ENCODE data around the gene SRP68.

The SRP68 gene

DNA sequence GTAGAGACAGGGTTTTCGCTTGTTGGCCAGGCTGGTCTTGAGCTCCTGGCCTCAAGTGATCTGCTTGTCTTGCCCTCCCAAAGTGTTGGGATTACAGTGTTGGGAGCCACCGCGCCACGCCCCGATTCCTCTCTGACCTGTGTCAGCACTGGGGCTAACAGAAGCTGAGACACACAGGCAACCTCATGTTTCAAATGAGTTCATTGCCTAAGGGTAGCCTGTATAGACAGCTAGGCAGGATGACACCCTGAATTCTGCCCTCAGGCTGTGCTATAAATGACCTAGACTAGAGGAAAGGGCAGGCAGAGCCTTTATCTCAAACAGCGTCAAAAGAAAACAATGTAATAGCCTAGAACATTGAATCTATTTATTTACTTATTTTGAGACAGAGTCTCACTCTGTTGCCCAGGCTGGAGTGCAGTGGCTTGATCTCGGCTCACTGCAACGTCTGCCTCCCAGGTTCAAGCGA is 74.0 kb downstream of the SRP68 start:
- no peak for DNase-seq (ENCODE audit: low read depth, low spot score)

DNA sequence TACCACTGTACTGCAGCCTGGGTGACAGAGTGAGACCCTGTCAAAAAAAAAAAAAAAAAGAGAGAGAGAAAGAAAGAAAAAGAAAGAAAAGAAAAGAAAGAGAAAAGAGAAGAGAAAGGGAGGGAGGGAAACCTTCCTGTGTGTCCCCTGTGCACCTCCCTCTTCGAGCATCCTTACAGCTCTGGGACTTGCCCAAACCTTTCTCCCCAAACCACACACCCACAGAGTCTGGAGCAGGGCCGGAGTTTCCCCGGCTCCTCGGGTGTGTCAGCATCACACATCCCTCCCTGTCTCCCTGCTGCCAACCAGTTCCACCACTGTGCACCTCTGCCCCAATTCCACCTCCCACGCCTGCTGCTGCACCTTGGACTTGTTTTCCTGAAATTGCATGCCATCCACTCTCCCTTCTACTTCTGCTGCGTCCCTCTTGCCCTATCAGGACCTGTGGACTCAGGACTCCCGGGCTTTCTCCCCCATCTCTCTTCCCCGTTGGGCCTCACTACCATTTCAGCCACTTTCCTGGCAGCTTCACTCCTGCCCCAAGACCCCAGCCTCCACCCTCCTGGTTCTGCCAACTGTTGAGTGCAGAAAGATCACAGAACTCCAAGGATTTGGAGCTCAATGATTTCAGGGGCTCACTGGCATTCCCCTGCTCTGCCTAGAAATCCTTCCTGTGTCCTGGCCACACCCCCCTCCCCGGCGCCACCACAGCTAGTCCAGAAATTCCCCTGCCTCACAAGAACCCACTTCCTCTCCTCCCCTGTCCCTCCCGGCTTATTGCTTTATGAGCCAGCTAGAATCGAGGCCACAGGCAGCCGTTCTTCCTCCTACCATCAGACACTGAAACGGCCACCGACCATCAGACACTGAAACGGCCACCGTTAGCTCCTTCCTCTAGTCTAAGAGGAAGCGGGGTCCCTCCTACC is 75.4 kb downstream of the SRP68 start:
- DNase-seq (ENCODE audit: low read depth, low spot score), result no peak

DNA sequence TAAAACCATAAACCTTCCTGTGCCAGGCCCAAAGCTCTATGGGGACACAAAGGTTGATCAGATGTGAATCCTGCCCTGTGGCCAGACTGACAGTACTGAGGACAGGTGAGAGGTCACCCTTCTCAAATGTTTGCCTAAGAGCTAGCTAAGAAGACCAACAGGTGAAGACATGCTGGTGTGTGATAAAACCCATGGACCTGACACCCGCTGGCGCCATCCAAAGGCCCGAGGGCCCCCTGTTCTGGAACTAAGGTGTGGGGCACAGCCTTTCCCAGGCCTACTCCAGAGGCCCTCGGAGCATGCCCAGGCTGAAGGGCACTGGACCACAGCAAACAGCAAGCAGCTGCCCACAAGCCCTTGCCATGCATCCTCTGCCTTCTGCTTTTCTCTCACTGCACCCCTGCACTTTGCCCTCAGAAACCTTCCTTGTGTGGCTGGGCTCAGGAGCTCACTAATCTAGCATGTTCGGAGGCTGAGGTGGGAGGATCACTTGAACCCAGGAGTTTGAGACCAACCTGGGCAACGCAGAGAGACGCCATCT is 76.9 kb downstream of the SRP68 start:
- no peak for DNase-seq (ENCODE audit: low read depth, low spot score)

DNA sequence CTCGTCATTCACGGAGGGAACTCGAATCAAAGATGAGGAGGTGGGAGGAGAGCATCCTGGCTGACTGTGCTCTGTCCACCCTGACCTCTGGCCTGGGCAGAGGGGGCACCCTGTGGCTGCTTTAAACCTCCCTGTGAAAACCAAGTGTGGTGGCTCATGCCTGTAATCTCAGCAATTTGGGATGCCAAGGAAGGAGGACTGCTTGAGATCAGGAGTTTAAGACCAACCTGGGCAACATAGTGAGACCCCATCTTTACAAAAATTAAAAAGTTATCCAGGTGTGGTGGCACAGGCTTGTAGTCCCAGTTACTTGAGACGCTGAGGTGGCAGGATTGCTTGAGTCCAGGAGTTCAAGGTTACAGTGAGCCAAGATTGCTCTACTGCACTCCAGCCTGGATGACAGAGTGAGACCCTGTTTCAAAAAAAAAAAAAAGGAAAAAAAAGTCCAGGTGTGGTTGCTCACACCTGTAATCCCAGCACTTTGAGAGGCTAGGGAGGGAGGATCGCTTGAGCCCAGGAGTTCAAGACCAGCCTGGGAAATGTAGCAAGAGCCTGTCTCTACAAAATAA is 77.4 kb downstream of the SRP68 start:
- no peak for DNase-seq (ENCODE audit: low read depth, low spot score)

DNA sequence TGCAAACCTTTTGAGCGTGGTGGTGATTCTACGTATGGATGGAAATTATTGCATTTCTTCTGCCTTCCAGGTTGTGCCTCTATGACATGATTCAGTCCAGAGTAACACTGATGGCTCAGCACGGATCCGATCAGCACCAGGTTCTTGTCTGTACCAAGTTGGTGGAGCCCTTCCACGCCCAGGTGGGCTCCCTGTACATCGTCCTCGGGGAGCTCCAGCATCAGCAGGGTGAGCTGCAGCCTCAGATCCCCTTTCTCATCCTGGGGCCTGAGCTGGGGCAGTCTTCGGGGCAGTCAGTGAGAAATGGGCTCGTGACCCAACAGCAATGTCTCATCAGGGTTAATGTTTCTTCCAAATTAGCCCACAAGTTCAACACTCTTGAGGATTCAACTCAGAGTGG is 80.9 kb downstream of the SRP68 start:
- DNase-seq (ENCODE audit: low read depth, low spot score), result no peak
